Measurements from ENCODE around the gene MACF1. TPM values are rescaled to one million over a fixed set of nuclear protein-coding genes. Genes with fewer than 3 reads are reported as not detected.
"Not testable (repeated sequence)": the region's sequence is repeated elsewhere in the genome, so short reads cannot be mapped to it uniquely, and the experiment has no call there.

The MACF1 gene
- total RNA-seq, 2 donors from 2014 or later: 214 to 251 TPM

GRCh38 chr1:39508857-39509305, 304.4 kb downstream of the MACF1 start:
- peaks cover 19% of the 10 kb centered on the region for H3K4me1 Mint-ChIP-seq
- H3K9me3 Mint-ChIP-seq: no peaks in the 10 kb centered on the region
- H3K4me3 ChIP-seq (ENCODE audit: low read length): no peak overlapping the region
- H3K27ac ChIP-seq (ENCODE audit: low read depth, low read length): no peak overlapping the region
- H3K36me3 ChIP-seq (ENCODE audit: control insufficient read depth, insufficient read depth, low read length): no peaks in the 10 kb centered on the region
- no peak for TF ChIP-seq CTCF (conservative IDR thresholded peaks at IDR 0.05)
- no peak for DNase-seq
- WGBS, 2 experiments (ENCODE audit: insufficient coverage in 1 of 2, insufficient read length in 1 of 2): 88 to 92% methylated on average over 9 to 11 of the region's 11 CpGs
- no peak overlapping the region for H3K4me3 Mint-ChIP-seq
- H3K27ac Mint-ChIP-seq: no peak overlapping the region
- peaks cover 7% of the 10 kb centered on the region for H3K4me1 ChIP-seq (ENCODE audit: control insufficient read depth, insufficient read depth, low read length)
- no peaks in the 10 kb centered on the region for H3K36me3 Mint-ChIP-seq (ENCODE audit: low read depth)
- peaks cover 6% of the 10 kb centered on the region for H3K9me3 ChIP-seq (ENCODE audit: control insufficient read depth, low read length)
- peaks cover 12% of the 10 kb centered on the region for H3K27me3 Mint-ChIP-seq (ENCODE audit: insufficient read depth)
- H3K27me3 ChIP-seq (ENCODE audit: control insufficient read depth, insufficient read depth, low read length, poor library complexity, severe bottlenecking): peaks cover 5% of the 10 kb centered on the region
- H3K9ac ChIP-seq (ENCODE audit: extremely low read depth, low read length, poor library complexity, severe bottlenecking): no peak overlapping the region

- Mint-ChIP-seq H3K36me3 (ENCODE audit: low read depth) (no peaks in the 10 kb centered on the region), H3K27me3 (ENCODE audit: insufficient read depth) (peaks cover 12% of the 10 kb centered on the region), H3K4me1 (peaks cover 19% of the 10 kb centered on the region), H3K27ac (no peak overlapping the region), H3K4me3 (no peak overlapping the region), H3K9me3 (no peaks in the 10 kb centered on the region)
- 89 to 93% methylated on average over 11 to 21 of the region's 22 CpGs for WGBS, 2 experiments (ENCODE audit: insufficient coverage in 1 of 2, insufficient read length in 1 of 2)
- no peak for DNase-seq
- H3K27me3 ChIP-seq (ENCODE audit: control insufficient read depth, insufficient read depth, low read length, poor library complexity, severe bottlenecking): peaks cover 7% of the 10 kb centered on the region
- peaks cover 7% of the 10 kb centered on the region for H3K4me1 ChIP-seq (ENCODE audit: control insufficient read depth, insufficient read depth, low read length)
- no peak overlapping the region for H3K4me3 ChIP-seq (ENCODE audit: low read length)
- no peaks in the 10 kb centered on the region for H3K36me3 ChIP-seq (ENCODE audit: control insufficient read depth, insufficient read depth, low read length)
- H3K27ac ChIP-seq (ENCODE audit: low read depth, low read length): no peak overlapping the region
- H3K9me3 ChIP-seq (ENCODE audit: control insufficient read depth, low read length): peaks cover 2% of the 10 kb centered on the region
- H3K9ac ChIP-seq (ENCODE audit: extremely low read depth, low read length, poor library complexity, severe bottlenecking): no peak overlapping the region
- no peak for TF ChIP-seq CTCF (conservative IDR thresholded peaks at IDR 0.05)
Observed at GRCh38 chr1:39509360-39510009, 305.0 kb downstream of the MACF1 start.

- Mint-ChIP-seq H3K4me1 (peaks cover 19% of the 10 kb centered on the region), H3K27me3 (ENCODE audit: insufficient read depth) (peaks cover 16% of the 10 kb centered on the region)
- H3K27ac ChIP-seq (ENCODE audit: low read depth, low read length); H3K4me3 ChIP-seq (ENCODE audit: low read length); H3K4me1 ChIP-seq (ENCODE audit: control insufficient read depth, insufficient read depth, low read length); DNase-seq; H3K27me3 ChIP-seq (ENCODE audit: control insufficient read depth, insufficient read depth, low read length, poor library complexity, severe bottlenecking); H3K4me3 Mint-ChIP-seq; H3K36me3 Mint-ChIP-seq (ENCODE audit: low read depth); H3K9me3 Mint-ChIP-seq; H3K9me3 ChIP-seq (ENCODE audit: control insufficient read depth, low read length); H3K9ac ChIP-seq (ENCODE audit: extremely low read depth, low read length, poor library complexity, severe bottlenecking); H3K36me3 ChIP-seq (ENCODE audit: control insufficient read depth, insufficient read depth, low read length); H3K27ac Mint-ChIP-seq: not testable (repeated sequence)
- WGBS, 2 experiments (ENCODE audit: insufficient coverage in 1 of 2, insufficient read length in 1 of 2): 86 to 96% methylated on average over 7 to 14 of the region's 20 CpGs
Observed at GRCh38 chr1:39510570-39511186, 306.2 kb downstream of the MACF1 start.

- not testable (repeated sequence) for DNase-seq; H3K4me1 ChIP-seq (ENCODE audit: control insufficient read depth, insufficient read depth, low read length); H3K4me3 Mint-ChIP-seq; H3K27ac Mint-ChIP-seq; H3K9me3 ChIP-seq (ENCODE audit: control insufficient read depth, low read length); H3K4me3 ChIP-seq (ENCODE audit: low read length); H3K9ac ChIP-seq (ENCODE audit: extremely low read depth, low read length, poor library complexity, severe bottlenecking); H3K27ac ChIP-seq (ENCODE audit: low read depth, low read length); H3K36me3 Mint-ChIP-seq (ENCODE audit: low read depth); H3K27me3 ChIP-seq (ENCODE audit: control insufficient read depth, insufficient read depth, low read length, poor library complexity, severe bottlenecking); H3K36me3 ChIP-seq (ENCODE audit: control insufficient read depth, insufficient read depth, low read length); H3K9me3 Mint-ChIP-seq
- H3K4me1 Mint-ChIP-seq: peaks cover 18% of the 10 kb centered on the region
- H3K27me3 Mint-ChIP-seq (ENCODE audit: insufficient read depth): peaks cover 16% of the 10 kb centered on the region
- WGBS, 2 experiments (ENCODE audit: insufficient coverage in 1 of 2, insufficient read length in 1 of 2): 91% methylated on average over 4 of the region's 13 CpGs; no CpG with 5 or more reads in 1 of the 2 experiments
Observed at GRCh38 chr1:39511477-39511876, 307.0 kb downstream of the MACF1 start.

GRCh38 chr1:39512234-39512847, 307.8 kb downstream of the MACF1 start:
- not testable (repeated sequence) for H3K9me3 Mint-ChIP-seq; H3K4me3 Mint-ChIP-seq; H3K36me3 Mint-ChIP-seq (ENCODE audit: low read depth); H3K27ac Mint-ChIP-seq; H3K9me3 ChIP-seq (ENCODE audit: control insufficient read depth, low read length); H3K27ac ChIP-seq (ENCODE audit: low read depth, low read length); H3K4me1 Mint-ChIP-seq; H3K4me1 ChIP-seq (ENCODE audit: control insufficient read depth, insufficient read depth, low read length); H3K36me3 ChIP-seq (ENCODE audit: control insufficient read depth, insufficient read depth, low read length); H3K9ac ChIP-seq (ENCODE audit: extremely low read depth, low read length, poor library complexity, severe bottlenecking); H3K27me3 ChIP-seq (ENCODE audit: control insufficient read depth, insufficient read depth, low read length, poor library complexity, severe bottlenecking); H3K4me3 ChIP-seq (ENCODE audit: low read length); DNase-seq
- peaks cover 17% of the 10 kb centered on the region for H3K27me3 Mint-ChIP-seq (ENCODE audit: insufficient read depth)
- 95% methylated on average over 4 of the region's 25 CpGs; no CpG with 5 or more reads in 1 of the 2 experiments for WGBS, 2 experiments (ENCODE audit: insufficient coverage in 1 of 2, insufficient read length in 1 of 2)
